T47D (cell line): Measurements from ENCODE around the gene FLVCR2.
"Not testable (repeated sequence)": the region's sequence is repeated elsewhere in the genome, so short reads cannot be mapped to it uniquely, and the experiment has no call there.

Experiments used
- DNase-seq, 2 experiments: peaks; one replicate each; pipeline versions ENCODE4 v3.0.0 to v3.0.0-alpha.2; 2011 to 2012; ENCODE audit warnings: low read depth in 1 of 2, low spot score in 1 of 2
- JUND ChIP-seq: IDR thresholded peaks from 2 replicates; pipeline ENCODE4 v1.6.1; 2012; ENCODE audit warnings: low read depth
- in situ Hi-C: cut with HindIII; loops from 2 replicates; pipeline ENCODE4 v1.10.0; 2016; ENCODE audit warnings: low sequenced_read_pairs, low pct_unique_long_range_greater_than_20kb

FLVCR2 gene

GRCh38 chr14:75587388-75587787 lies 9.0 kb downstream of the FLVCR2 start:
- in situ Hi-C loops, result no loop called here
- no peak for TF ChIP-seq JUND
- DNase-seq, result no peak

- TF ChIP-seq JUND, result no peak
- DNase-seq, result no peak
- in situ Hi-C loops, result no loop called here
Observed at GRCh38 chr14:75589931-75590330, 11.5 kb downstream of the FLVCR2 start.

- TF ChIP-seq JUND, result no peak
- in situ Hi-C loops, result no loop called here
- DNase-seq, result no peak
Observed at GRCh38 chr14:75591331-75591946, 13.0 kb downstream of the FLVCR2 start.

GRCh38 chr14:75591987-75592575 lies 13.7 kb downstream of the FLVCR2 start:
- TF ChIP-seq JUND, result no peak
- no peak for DNase-seq
- in situ Hi-C loops, result no loop called here

- no peak for TF ChIP-seq JUND
- no peak for DNase-seq
- in situ Hi-C loops, result no loop called here
Observed at GRCh38 chr14:75595226-75595625, 16.8 kb downstream of the FLVCR2 start.

GRCh38 chr14:75597149-75597548 lies 18.7 kb downstream of the FLVCR2 start:
- no peak for DNase-seq
- TF ChIP-seq JUND, result no peak
- in situ Hi-C loops, result no loop called here

- DNase-seq, in situ Hi-C loops: not testable (repeated sequence)
Observed at GRCh38 chr14:75600100-75600499, 21.7 kb downstream of the FLVCR2 start.

GRCh38 chr14:75601061-75601460 lies 22.6 kb downstream of the FLVCR2 start:
- DNase-seq, result peak in 1 of 2 experiments; percentile 20

GRCh38 chr14:75602503-75602902 lies 24.1 kb downstream of the FLVCR2 start:
- DNase-seq, result no peak
- in situ Hi-C loops, result no loop called here
- no peak for TF ChIP-seq JUND

More at GRCh38 chr14:75601061-75601460, 22.6 kb downstream of the FLVCR2 start:
- in situ Hi-C loops, result not testable (repeated sequence)

- no peak for DNase-seq
- in situ Hi-C loops, result no loop called here
- no peak for TF ChIP-seq JUND
Observed at GRCh38 chr14:75604979-75605851, 26.8 kb downstream of the FLVCR2 start.

GRCh38 chr14:75605916-75606315 lies 27.5 kb downstream of the FLVCR2 start:
- TF ChIP-seq JUND, result no peak
- in situ Hi-C loops, result no loop called here
- DNase-seq, result no peak

GRCh38 chr14:75607044-75607443 lies 28.6 kb downstream of the FLVCR2 start:
- DNase-seq, result peak in 1 of 2 experiments; percentile 22
- in situ Hi-C loops, result no loop called here
- TF ChIP-seq JUND, result no peak
